GM18909 (cell line): ENCODE measurements around the gene FRG2.
"Not testable (repeated sequence)": the region's sequence is repeated elsewhere in the genome, so short reads cannot be mapped to it uniquely, and the experiment has no call there.

Experiments used
- ATAC-seq: cut with Tn5 transposase; IDR thresholded peaks from one replicate; pipeline ENCODE4 v1.9.1; 2021; ENCODE audit warnings: mild to moderate bottlenecking; ENCODE audit not compliant: unreplicated experiment, poor library complexity

The FRG2 gene

GRCh38 chr4:190027156-190027555, at the start of gene FRG2:
TSS of gene FRG2 (minus strand) at chr4:190027256. CDS start at chr4:190027204, 52 bp downstream.
- not testable (repeated sequence) for ATAC-seq

DNA sequence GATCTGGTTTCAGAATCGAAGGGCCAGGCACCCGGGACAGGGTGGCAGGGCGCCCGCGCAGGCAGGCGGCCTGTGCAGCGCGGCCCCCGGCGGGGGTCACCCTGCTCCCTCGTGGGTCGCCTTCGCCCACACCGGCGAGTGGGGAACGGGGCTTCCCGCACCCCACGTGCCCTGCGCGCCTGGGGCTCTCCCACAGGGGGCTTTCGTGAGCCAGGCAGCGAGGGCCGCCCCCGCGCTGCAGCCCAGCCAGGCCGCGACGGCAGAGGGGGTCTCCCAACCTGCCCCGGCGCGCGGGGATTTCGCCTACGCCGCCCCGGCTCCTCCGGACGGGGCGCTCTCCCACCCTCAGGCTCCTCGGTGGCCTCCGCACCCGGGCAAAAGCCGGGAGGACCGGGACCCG, 41.3 kb upstream of the FRG2 start:
- ATAC-seq = not testable (repeated sequence)

DNA sequence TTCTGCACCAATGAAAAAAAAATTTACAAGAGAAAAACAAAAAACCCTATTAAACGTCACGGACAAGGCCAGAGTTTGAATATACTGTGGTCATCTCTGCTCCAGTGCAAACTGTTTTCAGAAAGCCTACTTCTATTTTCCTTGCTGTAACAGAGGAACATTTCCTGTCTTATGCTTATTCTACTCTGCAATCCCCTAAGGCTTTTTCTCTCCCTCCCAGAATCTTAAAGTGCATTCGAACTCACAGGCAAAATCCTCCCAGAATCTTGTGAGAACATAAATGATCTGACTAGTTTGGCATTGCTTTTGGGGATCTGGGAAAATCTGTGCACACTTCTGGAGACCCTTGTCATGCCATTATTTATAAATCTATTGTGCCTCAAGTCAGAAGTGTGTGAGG, 37.7 kb upstream of the FRG2 start:
- not testable (repeated sequence) for ATAC-seq

GRCh38 chr4:190064342-190064741, 37.3 kb upstream of the FRG2 start, which contains the start of gene DBET:
TSS of gene DBET (plus strand) at chr4:190064502.
- not testable (repeated sequence) for ATAC-seq

GRCh38 chr4:190058997-190059396, 31.9 kb upstream of the FRG2 start:
- ATAC-seq = not testable (repeated sequence)

GRCh38 chr4:190049378-190050239, 22.6 kb upstream of the FRG2 start:
- not testable (repeated sequence) for ATAC-seq

DNA sequence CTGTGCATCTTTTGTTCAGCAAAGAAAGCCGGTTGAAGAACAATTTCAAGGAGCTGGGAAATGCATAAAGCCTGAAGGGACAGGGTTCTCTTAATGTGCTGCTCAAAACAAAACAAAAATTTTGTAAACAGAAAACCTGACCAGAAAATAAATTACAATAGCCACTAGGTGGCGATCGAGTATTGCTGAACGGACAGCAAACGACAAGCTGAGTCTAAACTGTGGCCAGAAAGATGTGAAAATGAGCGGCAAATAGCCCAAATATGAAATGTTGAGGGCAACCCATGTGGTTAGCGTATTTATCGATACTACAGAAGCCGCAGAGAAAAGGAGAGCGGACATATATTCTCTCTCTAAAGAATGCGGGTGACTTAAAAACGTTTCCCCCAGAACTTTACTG, 20.6 kb upstream of the FRG2 start:
- not testable (repeated sequence) for ATAC-seq

DNA sequence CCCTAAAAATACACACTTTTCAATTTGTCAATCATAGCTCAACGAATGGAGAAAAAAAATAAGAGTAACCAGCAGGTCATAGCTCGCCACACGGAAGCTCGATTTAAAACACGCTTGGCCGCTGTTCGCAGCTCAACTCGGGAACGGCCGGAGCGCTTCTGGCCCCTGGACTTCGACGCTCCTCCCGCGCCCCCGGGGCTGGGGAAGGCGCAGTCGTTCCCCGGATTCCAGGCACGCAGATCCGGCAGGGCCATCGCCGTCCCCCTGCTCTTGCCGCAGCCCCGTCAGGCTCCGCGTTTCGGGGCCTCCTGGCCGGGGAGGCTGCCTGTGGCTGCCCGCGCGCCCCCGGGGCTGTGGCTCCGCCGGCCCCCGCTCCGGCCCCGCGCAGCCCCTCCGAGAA, 13.8 kb upstream of the FRG2 start:
- ATAC-seq = not testable (repeated sequence)

- ATAC-seq = not testable (repeated sequence)
Observed at GRCh38 chr4:190037704-190038388, 10.8 kb upstream of the FRG2 start.

- not testable (repeated sequence) for ATAC-seq
Observed at GRCh38 chr4:190031264-190031663, 4.2 kb upstream of the FRG2 start.

- peak; percentile 50 for ATAC-seq
Observed at GRCh38 chr4:190022614-190023281, 4.3 kb downstream of the FRG2 start.

DNA sequence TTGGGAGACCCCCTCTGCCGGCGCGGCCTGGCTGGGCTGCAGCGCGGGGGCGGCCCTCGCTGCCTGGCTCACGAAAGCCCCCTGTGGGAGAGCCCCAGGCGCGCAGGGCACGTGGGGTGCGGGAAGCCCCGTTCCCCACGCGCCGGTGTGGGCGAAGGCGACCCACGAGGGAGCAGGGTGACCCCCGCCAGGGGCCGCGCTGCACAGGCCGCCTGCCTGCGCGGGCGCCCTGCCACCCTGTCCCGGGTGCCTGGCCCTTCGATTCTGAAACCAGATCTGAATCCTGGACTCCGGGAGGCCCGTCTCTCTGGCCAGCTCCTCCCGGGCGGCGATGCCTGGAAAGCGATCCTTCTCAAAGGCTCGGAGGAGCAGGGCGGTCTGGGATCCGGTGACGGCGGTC, 5.1 kb downstream of the FRG2 start:
- not testable (repeated sequence) for ATAC-seq

GRCh38 chr4:190020790-190021717, 6.0 kb downstream of the FRG2 start:
- no peak for ATAC-seq

GRCh38 chr4:190019859-190020463, 7.1 kb downstream of the FRG2 start:
- ATAC-seq = not testable (repeated sequence)

- no peak for ATAC-seq
Observed at GRCh38 chr4:190019023-190019858, 7.8 kb downstream of the FRG2 start.

- ATAC-seq = no peak
Observed at GRCh38 chr4:190018201-190018920, 8.7 kb downstream of the FRG2 start.

- no peak for ATAC-seq
Observed at GRCh38 chr4:190017357-190018200, 9.5 kb downstream of the FRG2 start.
